Upper lobe of left lung (tissue), 6 donors: Measurements from ENCODE around the gene PXN. TPM values are rescaled to one million over a fixed set of nuclear protein-coding genes. Genes with fewer than 3 reads are reported as not detected.
"Not testable (repeated sequence)": the region's sequence is repeated elsewhere in the genome, so short reads cannot be mapped to it uniquely, and the experiment has no call there.

Source experiments
- ATAC-seq, 2 donors: fragments of 200-7000 bp; cut with Tn5 transposase; one replicate each; pipeline ENCODE4 v1.9.1; 2022; ENCODE audit warnings: mild to moderate bottlenecking in 2 of 2, moderate library complexity in 2 of 2; ENCODE audit not compliant: low FRiP score in 2 of 2
- DNase-seq, 2 donors: peaks; one replicate each; pipeline ENCODE4 v3.0.0-alpha.2; 2019 to 2020
- H3K27ac ChIP-seq, 4 donors: fragments of 200-600 bp; sonication (generic); one replicate each; pipeline ENCODE4 v1.5.1; 2016 to 2019
- H3K27me3 ChIP-seq, 4 donors: fragments of 200-600 bp; sonication (generic); one replicate each; pipeline ENCODE4 v1.5.1; 2017 to 2019
- H3K36me3 ChIP-seq, 4 donors: fragments of 200-600 bp; sonication (generic); one replicate each; pipeline ENCODE4 v1.5.1; 2016 to 2019
- H3K4me1 ChIP-seq, 4 donors: fragments of 200-600 bp; sonication (generic); one replicate each; pipeline ENCODE4 v1.5.1; 2018 to 2019
- H3K4me3 ChIP-seq, 4 donors: fragments of 200-600 bp; sonication (generic); one replicate each; pipeline ENCODE4 v1.5.1; 2017 to 2019; ENCODE audit warnings: mild to moderate bottlenecking in 2 of 4, moderate library complexity in 1 of 4
- H3K9me3 ChIP-seq, 4 donors: fragments of 200-600 bp; sonication (generic); one replicate each; pipeline ENCODE4 v1.5.1; 2018 to 2019
- EP300 ChIP-seq, 4 donors: sonication (generic); formaldehyde crosslinking; IDR thresholded peaks; one replicate each; pipeline ENCODE4 v1.5.1; 2017; ENCODE audit warnings: antibody characterized with exemption in 4 of 4, control low read depth in 2 of 4
- POLR2A ChIP-seq, 4 donors: fragments of 450-650 bp; IDR thresholded peaks; one replicate each; pipeline ENCODE4 v1.5.1; 2016 to 2017; ENCODE audit warnings: antibody characterized with exemption in 4 of 4, mild to moderate bottlenecking in 2 of 4
- POLR2AphosphoS5 ChIP-seq, 2 donors: sonication (generic); formaldehyde crosslinking; IDR thresholded peaks; one replicate each; pipeline ENCODE4 v1.5.1; 2017; ENCODE audit warnings: antibody characterized with exemption in 2 of 2
- WGBS, 2 donors: methylation state at CpG; one replicate each; pipeline ENCODE4 v1.1.5; 2017 to 2018; 5-methylcytosine and 5-hydroxymethylcytosine counted together
- total RNA-seq, 6 donors: library from RNA; depleted of rRNA in 4 of 6; stranded (reverse); fragments of >200 nt in 4 of 6; gene quantifications; one replicate each; pipeline versions ENCODE4 v1.1.0 to v1.2.1, GENCODE V29; 2016 to 2021
- TF ChIP-seq, protein P1 (sequence below), 6 experiments: fragments of 450-650 bp in 4 of 6; fragments of 200-600 bp in 2 of 6; sonication (generic) in 2 of 6; IDR thresholded peaks; one replicate each; pipeline ENCODE4 v1.5.1; 2016 to 2019; ENCODE audit warnings: antibody characterized with exemption in 6 of 6
- donor health status: DM: no; HTN: no; CAD: no; lungs with moderate emphysema.
- donor health status: DM: no; HTN: yes; CAD: no; lungs with severe emphysema.

The PXN gene
- total RNA-seq, 6 donors from 2014 or later = 67.8 to 210 (median 116) TPM

DNA sequence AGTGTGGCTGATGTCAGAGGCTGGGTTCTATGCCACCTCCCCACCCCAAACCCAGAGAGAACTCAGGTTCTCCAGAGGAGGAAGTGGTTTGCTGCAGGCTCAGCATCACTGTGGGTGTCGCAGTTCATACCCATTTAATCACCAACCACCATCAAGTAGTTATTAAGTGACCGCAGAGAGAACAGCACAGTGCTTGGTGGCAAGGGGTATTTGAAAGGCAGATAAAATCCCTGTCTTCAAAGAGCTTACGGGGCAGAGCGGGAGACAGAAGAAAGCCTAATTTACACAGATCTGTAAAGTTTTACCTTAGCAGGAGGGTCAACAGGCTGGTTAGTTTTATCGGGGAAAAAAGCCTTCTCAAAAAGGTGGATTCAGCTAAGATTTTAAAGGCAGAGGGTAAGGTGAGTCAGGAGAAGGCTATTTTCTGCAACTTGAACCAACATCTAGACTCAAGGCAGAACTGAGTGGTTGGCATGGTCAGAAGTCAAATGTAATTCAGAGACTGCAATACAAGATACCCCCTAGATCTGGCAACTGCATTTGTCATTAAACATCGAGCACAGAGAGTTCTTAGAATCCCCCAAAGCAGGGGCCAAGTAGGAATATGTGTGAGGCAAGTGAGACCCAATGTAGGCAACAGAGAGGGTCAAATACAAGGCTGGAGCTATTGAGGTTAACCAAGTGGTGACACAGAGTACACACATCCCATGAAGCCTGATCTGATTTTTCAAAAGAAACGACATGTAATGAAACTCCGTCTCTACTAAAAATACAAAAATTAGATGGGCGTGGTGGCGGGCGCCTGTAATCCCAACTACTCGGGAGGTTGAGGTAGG is 13.2 kb downstream of the PXN start:
- peak overlapping the region; percentile 82 to 95 (median 88) for H3K27ac ChIP-seq

DNA sequence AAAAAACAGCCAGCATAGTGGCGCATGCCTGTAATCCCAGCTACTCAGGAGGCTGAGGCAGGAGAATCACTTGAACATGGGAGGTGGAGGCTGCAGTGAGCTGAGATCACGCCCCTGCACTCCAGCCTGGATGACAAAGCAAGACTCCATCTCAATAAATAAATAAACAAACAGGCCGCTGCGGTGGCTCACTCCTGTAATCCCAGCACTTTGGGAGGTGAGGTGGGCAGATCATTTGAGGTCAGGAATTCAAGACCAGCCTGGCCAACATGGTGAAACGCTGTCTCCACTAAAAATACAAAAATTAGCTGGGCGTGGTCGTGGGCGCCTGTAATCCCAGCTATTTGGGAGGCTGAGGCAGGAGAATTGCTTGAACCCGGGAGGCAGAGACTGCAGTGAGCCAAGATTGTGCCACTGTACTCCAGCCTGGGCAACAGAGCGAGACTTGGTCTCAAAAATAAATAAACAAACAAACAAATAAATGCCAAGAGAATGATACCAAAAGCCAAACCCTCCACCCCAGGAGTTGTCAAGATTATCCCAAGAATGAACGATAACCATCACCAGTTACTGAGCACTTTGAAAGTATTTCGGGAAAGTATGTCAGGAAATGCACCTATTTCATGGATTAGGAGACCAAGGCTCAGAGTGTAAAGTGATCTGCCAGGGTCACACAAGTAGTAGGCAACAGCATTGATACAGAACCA is 14.0 kb downstream of the PXN start:
- DNase-seq, H3K36me3 ChIP-seq, H3K27me3 ChIP-seq, H3K9me3 ChIP-seq, ATAC-seq, H3K4me3 ChIP-seq: not testable (repeated sequence)
- peaks cover 85 to 99% (median 96%) of the 10 kb centered on the region in 4 donors for H3K4me1 ChIP-seq
- 79 to 85% methylated on average over 12 of the region's 12 CpGs for WGBS, 2 donors
- peak overlapping the region; percentile 82 to 95 (median 88) for H3K27ac ChIP-seq

More for the DNA sequence above, 13.2 kb downstream of the PXN start:
- H3K9me3 ChIP-seq = no peaks in the 10 kb centered on the region
- peaks cover 0 to 6% (median 2%) of the 10 kb centered on the region in 4 donors for H3K36me3 ChIP-seq
- peaks cover 90 to 99% (median 96%) of the 10 kb centered on the region in 4 donors for H3K4me1 ChIP-seq
- H3K4me3 ChIP-seq = no peak overlapping the region
- TF ChIP-seq POLR2A (IDR thresholded peaks at IDR 0.05) = peak in 1 of 4 donors; percentile 31
- TF ChIP-seq, protein P1, sequence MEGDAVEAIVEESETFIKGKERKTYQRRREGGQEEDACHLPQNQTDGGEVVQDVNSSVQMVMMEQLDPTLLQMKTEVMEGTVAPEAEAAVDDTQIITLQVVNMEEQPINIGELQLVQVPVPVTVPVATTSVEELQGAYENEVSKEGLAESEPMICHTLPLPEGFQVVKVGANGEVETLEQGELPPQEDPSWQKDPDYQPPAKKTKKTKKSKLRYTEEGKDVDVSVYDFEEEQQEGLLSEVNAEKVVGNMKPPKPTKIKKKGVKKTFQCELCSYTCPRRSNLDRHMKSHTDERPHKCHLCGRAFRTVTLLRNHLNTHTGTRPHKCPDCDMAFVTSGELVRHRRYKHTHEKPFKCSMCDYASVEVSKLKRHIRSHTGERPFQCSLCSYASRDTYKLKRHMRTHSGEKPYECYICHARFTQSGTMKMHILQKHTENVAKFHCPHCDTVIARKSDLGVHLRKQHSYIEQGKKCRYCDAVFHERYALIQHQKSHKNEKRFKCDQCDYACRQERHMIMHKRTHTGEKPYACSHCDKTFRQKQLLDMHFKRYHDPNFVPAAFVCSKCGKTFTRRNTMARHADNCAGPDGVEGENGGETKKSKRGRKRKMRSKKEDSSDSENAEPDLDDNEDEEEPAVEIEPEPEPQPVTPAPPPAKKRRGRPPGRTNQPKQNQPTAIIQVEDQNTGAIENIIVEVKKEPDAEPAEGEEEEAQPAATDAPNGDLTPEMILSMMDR (IDR thresholded peaks at IDR 0.05) = no peak
- DNase-seq (peak in 1 of 2 donors; percentile 75), ATAC-seq (peak; percentile 53 to 76)
- WGBS, 2 donors = 78 to 80% methylated on average over 11 to 12 of the region's 12 CpGs
- no peaks in the 10 kb centered on the region for H3K27me3 ChIP-seq

DNA sequence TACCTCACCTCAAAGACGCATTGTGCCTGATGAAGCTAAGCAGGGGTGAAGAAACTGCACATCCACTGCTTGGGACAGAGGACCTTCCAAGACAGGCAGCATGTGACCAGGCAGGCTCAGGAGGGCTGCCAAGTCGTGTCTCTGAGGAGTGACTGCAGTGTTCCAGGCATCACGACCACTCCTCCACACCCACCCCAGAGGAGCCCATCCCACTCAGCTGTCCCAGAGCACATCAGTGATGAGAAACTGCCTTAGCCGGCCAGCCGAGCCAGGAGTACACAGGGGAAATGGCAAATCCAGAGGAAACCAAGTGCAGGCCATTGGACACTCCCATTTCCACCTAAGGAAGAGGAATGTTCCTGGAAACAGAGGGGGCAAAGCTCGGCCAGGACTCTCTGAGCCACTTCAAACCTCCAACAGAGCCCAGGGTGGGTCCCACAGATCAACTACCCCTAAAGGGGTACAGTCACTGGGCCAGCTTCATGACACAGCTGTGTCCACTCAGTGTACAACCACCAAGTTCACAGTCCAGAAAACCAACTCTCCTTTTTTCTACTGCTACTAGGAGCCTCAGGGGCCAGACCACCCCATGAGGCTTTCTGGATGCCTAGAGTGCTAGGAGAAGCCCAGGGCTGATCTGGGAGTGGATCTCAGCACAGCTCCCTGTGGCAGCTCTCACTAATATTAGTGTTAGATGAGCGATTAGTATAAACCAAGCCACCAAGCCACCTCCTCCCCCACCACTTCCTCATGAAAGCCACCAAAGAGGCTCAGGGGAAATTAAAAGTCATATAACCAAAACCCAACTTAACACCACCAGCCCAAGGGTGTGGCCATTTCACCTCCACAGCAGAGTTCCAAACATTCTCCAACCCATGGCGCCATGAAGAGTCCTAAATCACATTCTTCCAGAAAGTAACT is 15.4 kb downstream of the PXN start:
- Histone ChIP-seq H3K9me3 (no peaks in the 10 kb centered on the region), H3K4me1 (peaks cover 74 to 95% (median 86%) of the 10 kb centered on the region in 4 donors), H3K27me3 (no peaks in the 10 kb centered on the region), H3K27ac (peak overlapping the region; percentile 82 to 95 (median 88)), H3K4me3 (peak overlapping the region in 1 of 4 donors; percentile 4), H3K36me3 (peaks cover 0 to 2% (median 0%) of the 10 kb centered on the region in 4 donors)
- DNase-seq (peak in 1 of 2 donors; percentile 63), ATAC-seq (peak; percentile 49 to 71)
- TF ChIP-seq POLR2AphosphoS5 (IDR thresholded peaks at IDR 0.05) (peak; percentile 53 to 68), EP300 (IDR thresholded peaks at IDR 0.05) (peak in 1 of 4 donors; percentile 65), POLR2A (IDR thresholded peaks at IDR 0.05) (peak in 1 of 4 donors; percentile 10)
- TF ChIP-seq, protein P1 (IDR thresholded peaks at IDR 0.05) = no peak
- WGBS, 2 donors = 35 to 50% methylated on average over 4 to 7 of the region's 8 CpGs

GRCh38 chr12:120249266-120249874 is 16.2 kb downstream of the PXN start:
- H3K27ac ChIP-seq = peak overlapping the region; percentile 82 to 95 (median 88)
- ATAC-seq (peak in 1 of 2 donors; percentile 27), DNase-seq (peak in 1 of 2 donors; percentile 63)
- WGBS, 2 donors = 26 to 51% methylated on average over 4 of the region's 4 CpGs
- H3K9me3 ChIP-seq = no peaks in the 10 kb centered on the region
- H3K4me3 ChIP-seq = peak overlapping the region in 1 of 4 donors; percentile 4
- no peaks in the 10 kb centered on the region for H3K36me3 ChIP-seq
- H3K27me3 ChIP-seq = no peaks in the 10 kb centered on the region
- TF ChIP-seq EP300 (IDR thresholded peaks at IDR 0.05) (peak in 2 of 4 donors; percentile 55 to 62), POLR2AphosphoS5 (IDR thresholded peaks at IDR 0.05) (peak; percentile 51 to 55), POLR2A (IDR thresholded peaks at IDR 0.05) (no peak)
- TF ChIP-seq, protein P1 (IDR thresholded peaks at IDR 0.05) = no peak
- H3K4me1 ChIP-seq = peaks cover 73 to 94% (median 83%) of the 10 kb centered on the region in 4 donors
